ENCODE data around the gene GAS7. TPM values are rescaled to one million over a fixed set of nuclear protein-coding genes. Genes with fewer than 3 reads are reported as not detected.

The GAS7 gene
- total RNA-seq, 4 donors from 2014 or later = 24.7 to 43.3 (median 38.4) TPM

- TF ChIP-seq CTCF (IDR thresholded peaks at IDR 0.05; ENCODE audit: low read depth) = no peak
Observed at GRCh38 chr17:9928601-9929333, 269.6 kb downstream of the GAS7 start.

- no peak for TF ChIP-seq CTCF (IDR thresholded peaks at IDR 0.05; ENCODE audit: low read depth)
Observed at GRCh38 chr17:9926150-9926804, 272.1 kb downstream of the GAS7 start.

GRCh38 chr17:9925457-9925856 is 272.9 kb downstream of the GAS7 start:
- TF ChIP-seq CTCF (IDR thresholded peaks at IDR 0.05; ENCODE audit: low read depth) = no peak

GRCh38 chr17:9924735-9925191 is 273.6 kb downstream of the GAS7 start:
- no peak for TF ChIP-seq CTCF (IDR thresholded peaks at IDR 0.05; ENCODE audit: low read depth)

- no peak for TF ChIP-seq CTCF (IDR thresholded peaks at IDR 0.05; ENCODE audit: low read depth)
Observed at GRCh38 chr17:9922012-9922848, 276.2 kb downstream of the GAS7 start.

GRCh38 chr17:9918804-9919352 is 279.5 kb downstream of the GAS7 start:
- no peak for TF ChIP-seq CTCF (IDR thresholded peaks at IDR 0.05; ENCODE audit: low read depth)

Measured in subcutaneous adipose tissue (tissue), 4 donors.